Endothelial cell (in vitro differentiated cells): ENCODE results near the gene AFF1. TPM values are rescaled to one million over a fixed set of nuclear protein-coding genes. Genes with fewer than 3 reads are reported as not detected.

Source experiments
- DNase-seq: peaks from one replicate; pipeline ENCODE4 v3.0.0; 2021; ENCODE audit warnings: low spot score
- H3K27ac Mint-ChIP-seq: one replicate; pipeline ENCODE4 v1.8.0; 2021; ENCODE audit warnings: mixed read lengths, inconsistent platforms; ENCODE audit not compliant: unreplicated experiment
- H3K27me3 Mint-ChIP-seq: one replicate; pipeline ENCODE4 v1.8.0; 2021; ENCODE audit warnings: mild to moderate bottlenecking, moderate library complexity, mixed read lengths, inconsistent platforms; ENCODE audit not compliant: unreplicated experiment
- H3K36me3 Mint-ChIP-seq: one replicate; pipeline ENCODE4 v1.8.0; 2021; ENCODE audit warnings: mild to moderate bottlenecking, low read depth, mixed read lengths, inconsistent platforms; ENCODE audit not compliant: unreplicated experiment
- H3K4me1 Mint-ChIP-seq: one replicate; pipeline ENCODE4 v1.8.0; 2021; ENCODE audit warnings: mild to moderate bottlenecking, mixed read lengths, inconsistent platforms; ENCODE audit not compliant: unreplicated experiment
- H3K4me3 Mint-ChIP-seq: one replicate; pipeline ENCODE4 v1.8.0; 2021; ENCODE audit warnings: mild to moderate bottlenecking, mixed read lengths, inconsistent platforms; ENCODE audit not compliant: unreplicated experiment
- H3K9me3 Mint-ChIP-seq: one replicate; pipeline ENCODE4 v1.8.0; 2021; ENCODE audit warnings: mixed read lengths, inconsistent platforms; ENCODE audit not compliant: unreplicated experiment
- CTCF ChIP-seq: fragments of 200-600 bp; sonication (generic); IDR thresholded peaks from one replicate; pipeline ENCODE4 v1.5.0; 2021; ENCODE audit warnings: antibody characterized with exemption; ENCODE audit not compliant: unreplicated experiment
- total RNA-seq: library from RNA; stranded (reverse); fragmentation: NEBNext Ultra II Directional; extraction: Animal tissue kit (Norgen Biotek cat#: 25700); gene quantifications from one replicate; pipeline ENCODE4 v1.2.1, GENCODE V29; 2021; ENCODE audit not compliant: unreplicated experiment

The AFF1 gene
- total RNA-seq, 1 donor from 2014 or later, result 93.1 TPM

- Mint-ChIP-seq H3K9me3 (no peaks in the 10 kb centered on the region), H3K36me3 (peaks cover 18% of the 10 kb centered on the region), H3K4me1 (peaks cover 39% of the 10 kb centered on the region), H3K27me3 (peaks cover 4% of the 10 kb centered on the region), H3K27ac (no peak overlapping the region), H3K4me3 (no peak overlapping the region)
- DNase-seq, result no peak
- TF ChIP-seq CTCF, result no peak
Measured at GRCh38 chr4:87056881-87057280, 122.1 kb downstream of the AFF1 start.

GRCh38 chr4:87057835-87058355 lies 123.1 kb downstream of the AFF1 start:
- Mint-ChIP-seq H3K9me3 (no peaks in the 10 kb centered on the region), H3K27me3 (peaks cover 4% of the 10 kb centered on the region), H3K27ac (no peak overlapping the region), H3K4me3 (no peak overlapping the region), H3K4me1 (peaks cover 33% of the 10 kb centered on the region), H3K36me3 (peaks cover 10% of the 10 kb centered on the region)
- TF ChIP-seq CTCF, result no peak
- DNase-seq, result no peak

- Mint-ChIP-seq H3K27me3 (peaks cover 4% of the 10 kb centered on the region), H3K36me3 (peaks cover 5% of the 10 kb centered on the region), H3K4me1 (peaks cover 28% of the 10 kb centered on the region), H3K27ac (peak overlapping the region; percentile 32), H3K4me3 (no peak overlapping the region), H3K9me3 (no peaks in the 10 kb centered on the region)
- no peak for TF ChIP-seq CTCF
- DNase-seq, result peak; percentile 28
Measured at GRCh38 chr4:87058356-87059073, 123.7 kb downstream of the AFF1 start.

- Mint-ChIP-seq H3K4me1 (peaks cover 11% of the 10 kb centered on the region), H3K36me3 (peaks cover 8% of the 10 kb centered on the region), H3K4me3 (no peak overlapping the region), H3K9me3 (no peaks in the 10 kb centered on the region), H3K27ac (no peak overlapping the region), H3K27me3 (peaks cover 4% of the 10 kb centered on the region)
- no peak for DNase-seq
- no peak for TF ChIP-seq CTCF
Measured at GRCh38 chr4:87060957-87061356, 126.1 kb downstream of the AFF1 start.

GRCh38 chr4:87065021-87065420 lies 130.2 kb downstream of the AFF1 start:
- Mint-ChIP-seq H3K9me3 (no peaks in the 10 kb centered on the region), H3K36me3 (peaks cover 8% of the 10 kb centered on the region), H3K27ac (no peak overlapping the region), H3K4me1 (peaks cover 12% of the 10 kb centered on the region), H3K4me3 (no peak overlapping the region), H3K27me3 (peaks cover 3% of the 10 kb centered on the region)
- TF ChIP-seq CTCF, result no peak
- DNase-seq, result no peak
